Panc1 (cell line): ENCODE data around the gene NCF1.
"Not testable (repeated sequence)": the region's sequence is repeated elsewhere in the genome, so short reads cannot be mapped to it uniquely, and the experiment has no call there.

Experiments used
- CTCF ChIP-seq: fragments of 450-650 bp; IDR thresholded peaks from 2 replicates; pipeline ENCODE4 v1.5.1; 2017; ENCODE audit warnings: mild to moderate bottlenecking
- POLR2AphosphoS5 ChIP-seq: IDR thresholded peaks from 2 replicates; pipeline ENCODE4 v1.6.1; 2012; ENCODE audit warnings: mild to moderate bottlenecking, low read depth, low read length, moderate library complexity
- REST ChIP-seq, 2 experiments: IDR thresholded peaks; 2 replicates each; pipeline ENCODE4 v1.6.1; 2011 to 2012; ENCODE audit warnings: low read depth in 2 of 2, control low read depth in 1 of 2, low read length in 1 of 2, mild to moderate bottlenecking in 1 of 2, moderate library complexity in 1 of 2; ENCODE audit not compliant: insufficient read depth in 1 of 2
- SIN3A ChIP-seq: IDR thresholded peaks from 2 replicates; pipeline ENCODE4 v1.6.1; 2012; ENCODE audit warnings: low read depth, mild to moderate bottlenecking, low read length, moderate library complexity, borderline replicate concordance; ENCODE audit not compliant: insufficient read depth

- not testable (repeated sequence) for TF ChIP-seq CTCF; POLR2AphosphoS5; SIN3A; REST (IDR thresholded peaks at IDR 0.05; ENCODE audit: insufficient read depth in 1 of 2, low read depth in 2 of 2, low read length in 1 of 2)
Observed at GRCh38 chr7:74758982-74759381, 14.8 kb upstream of the NCF1 start.
